Tongue (tissue), 2 donors: ENCODE results near the gene LGALS12. TPM values are rescaled to one million over a fixed set of nuclear protein-coding genes. Genes with fewer than 3 reads are reported as not detected.

ENCODE experiments used
- DNase-seq: peaks from one replicate; pipeline ENCODE4 v3.0.0-alpha.2; 2015
- total RNA-seq: library from RNA; depleted of rRNA; stranded (reverse); fragments of >200 nt; gene quantifications from one replicate; pipeline ENCODE4 v1.2.3, GENCODE V29; 2014

LGALS12 gene
- total RNA-seq, 1 donor from 2014 or later, result not detected

- no peak for DNase-seq
Measured at GRCh38 chr11:63563201-63564055, 57.5 kb downstream of the LGALS12 start, which contains the start of gene PLAAT2. TSS of gene PLAAT2 (minus strand) at chr11:63563379. CDS start at chr11:63563324, 55 bp downstream.

- no peak for DNase-seq
Measured at GRCh38 chr11:63564056-63564774, 58.3 kb downstream of the LGALS12 start.

DNA sequence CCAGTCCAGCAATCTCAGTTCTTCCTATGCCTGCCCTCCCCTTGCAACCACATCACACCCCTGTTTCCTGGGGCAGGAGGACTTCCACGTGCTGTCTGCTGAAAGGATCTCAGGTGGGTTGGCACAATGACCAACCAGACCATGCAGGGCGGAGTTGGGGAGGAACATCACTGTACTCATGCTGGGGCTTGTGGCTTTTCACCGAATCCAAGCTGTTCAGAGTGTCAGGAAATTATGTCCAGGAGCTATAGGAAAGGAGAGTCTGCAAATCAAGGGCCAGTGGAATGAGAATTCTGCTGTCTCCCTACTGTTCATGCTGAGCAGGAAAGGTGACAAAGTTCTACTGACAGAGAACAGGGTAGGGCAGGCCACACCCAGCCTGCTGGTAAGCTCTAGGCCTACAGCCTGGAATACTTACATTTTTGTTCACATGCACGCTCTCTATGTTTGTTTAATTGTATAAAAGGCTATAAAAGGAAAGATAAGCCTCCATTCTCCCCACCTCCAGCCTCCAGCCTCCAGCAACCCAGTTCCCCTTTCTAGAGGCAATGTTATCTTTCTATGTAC lies 59.0 kb downstream of the LGALS12 start:
- DNase-seq, result peak; percentile 15

Other genes with a start within 250 kb of the LGALS12 start
- not detected for gene SLC22A9, start 136.3 kb upstream of the LGALS12 start, total RNA-seq
- 2.3 TPM for gene PLAAT5, start 14.9 kb upstream of the LGALS12 start, total RNA-seq
- gene PLAAT4, start 30.7 kb downstream of the LGALS12 start, total RNA-seq, result 6.1 TPM
- 3.7 TPM for gene PLAAT2, start 57.3 kb downstream of the LGALS12 start, total RNA-seq
- 34.8 TPM for gene PLAAT3, start 108.3 kb downstream of the LGALS12 start, total RNA-seq
- gene ATL3, start 165.3 kb downstream of the LGALS12 start, total RNA-seq, result 67.5 TPM
- 46.1 TPM for gene RTN3, start 175.4 kb downstream of the LGALS12 start, total RNA-seq